ENCODE data around the gene PWWP2B.

GRCh38 chr10:132382231-132382922, 14.6 kb upstream of the PWWP2B start:
- TF ChIP-seq TAF1 (IDR thresholded peaks at IDR 0.05; ENCODE audit: low read depth) (no peak), CREB1 (IDR thresholded peaks at IDR 0.05; ENCODE audit: low read depth) (no peak), EGR1 (IDR thresholded peaks at IDR 0.05) (no peak), EP300 (IDR thresholded peaks at IDR 0.05; ENCODE audit: borderline replicate concordance) (no peak), MAX (IDR thresholded peaks at IDR 0.05) (no peak), CEBPB (IDR thresholded peaks at IDR 0.05) (no peak), TCF12 (IDR thresholded peaks at IDR 0.05; ENCODE audit: low read depth) (no peak), NFIC (IDR thresholded peaks at IDR 0.05) (no peak), RAD21 (IDR thresholded peaks at IDR 0.05; ENCODE audit: low read depth) (no peak), TEAD4 (IDR thresholded peaks at IDR 0.05) (no peak)
- TF ChIP-seq, protein P1, sequence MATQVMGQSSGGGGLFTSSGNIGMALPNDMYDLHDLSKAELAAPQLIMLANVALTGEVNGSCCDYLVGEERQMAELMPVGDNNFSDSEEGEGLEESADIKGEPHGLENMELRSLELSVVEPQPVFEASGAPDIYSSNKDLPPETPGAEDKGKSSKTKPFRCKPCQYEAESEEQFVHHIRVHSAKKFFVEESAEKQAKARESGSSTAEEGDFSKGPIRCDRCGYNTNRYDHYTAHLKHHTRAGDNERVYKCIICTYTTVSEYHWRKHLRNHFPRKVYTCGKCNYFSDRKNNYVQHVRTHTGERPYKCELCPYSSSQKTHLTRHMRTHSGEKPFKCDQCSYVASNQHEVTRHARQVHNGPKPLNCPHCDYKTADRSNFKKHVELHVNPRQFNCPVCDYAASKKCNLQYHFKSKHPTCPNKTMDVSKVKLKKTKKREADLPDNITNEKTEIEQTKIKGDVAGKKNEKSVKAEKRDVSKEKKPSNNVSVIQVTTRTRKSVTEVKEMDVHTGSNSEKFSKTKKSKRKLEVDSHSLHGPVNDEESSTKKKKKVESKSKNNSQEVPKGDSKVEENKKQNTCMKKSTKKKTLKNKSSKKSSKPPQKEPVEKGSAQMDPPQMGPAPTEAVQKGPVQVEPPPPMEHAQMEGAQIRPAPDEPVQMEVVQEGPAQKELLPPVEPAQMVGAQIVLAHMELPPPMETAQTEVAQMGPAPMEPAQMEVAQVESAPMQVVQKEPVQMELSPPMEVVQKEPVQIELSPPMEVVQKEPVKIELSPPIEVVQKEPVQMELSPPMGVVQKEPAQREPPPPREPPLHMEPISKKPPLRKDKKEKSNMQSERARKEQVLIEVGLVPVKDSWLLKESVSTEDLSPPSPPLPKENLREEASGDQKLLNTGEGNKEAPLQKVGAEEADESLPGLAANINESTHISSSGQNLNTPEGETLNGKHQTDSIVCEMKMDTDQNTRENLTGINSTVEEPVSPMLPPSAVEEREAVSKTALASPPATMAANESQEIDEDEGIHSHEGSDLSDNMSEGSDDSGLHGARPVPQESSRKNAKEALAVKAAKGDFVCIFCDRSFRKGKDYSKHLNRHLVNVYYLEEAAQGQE (IDR thresholded peaks at IDR 0.05; ENCODE audit: low read depth) = no peak
- TF ChIP-seq, protein P2, sequence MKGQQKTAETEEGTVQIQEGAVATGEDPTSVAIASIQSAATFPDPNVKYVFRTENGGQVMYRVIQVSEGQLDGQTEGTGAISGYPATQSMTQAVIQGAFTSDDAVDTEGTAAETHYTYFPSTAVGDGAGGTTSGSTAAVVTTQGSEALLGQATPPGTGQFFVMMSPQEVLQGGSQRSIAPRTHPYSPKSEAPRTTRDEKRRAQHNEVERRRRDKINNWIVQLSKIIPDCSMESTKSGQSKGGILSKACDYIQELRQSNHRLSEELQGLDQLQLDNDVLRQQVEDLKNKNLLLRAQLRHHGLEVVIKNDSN (IDR thresholded peaks at IDR 0.05) = no peak

Measured in Ishikawa (cell line).